Measurements from ENCODE around the gene MYH10.

The MYH10 gene

GRCh38 chr17:8664456-8665126 lies 34.1 kb upstream of the MYH10 start:
- H3K4me1 ChIP-seq (ENCODE audit: control insufficient read depth, insufficient read depth, low read length), result peaks cover 6% of the 10 kb centered on the region
- H3K27ac ChIP-seq (ENCODE audit: extremely low read depth, low read depth, low read length), result no peak overlapping the region
- CTCF ChIA-PET, result interaction anchor here (0.6 to 1.3 kb wide), 3 partner anchors 12 to 121 kb away, joined by 3 read pairs; no protein-coding TSS in a partner anchor
- H3K36me3 ChIP-seq (ENCODE audit: control insufficient read depth in 2 of 2, insufficient read depth in 1 of 2, low read length in 2 of 2), result no peaks in the 10 kb centered on the region
- POLR2A ChIA-PET, result no interaction called here
- no peaks in the 10 kb centered on the region for H3K9me3 ChIP-seq (ENCODE audit: control insufficient read depth, insufficient read depth, low read depth, low read length)
- no peak overlapping the region for H3K4me3 ChIP-seq (ENCODE audit: low read depth, low read length)
- TF ChIP-seq ZNF624 (tag by site-specific recombination; IDR thresholded peaks at IDR 0.05), result no peak
- no peak for TF ChIP-seq AEBP2 (tag by site-specific recombination; IDR thresholded peaks at IDR 0.05; ENCODE audit: borderline replicate concordance)
- TF ChIP-seq ZNF521 (tag by site-specific recombination; IDR thresholded peaks at IDR 0.05), result no peak
- TF ChIP-seq ZFP3 (tag by site-specific recombination; IDR thresholded peaks at IDR 0.05; ENCODE audit: low read depth), result no peak
- TF ChIP-seq ZNF324 (tag by site-specific recombination; IDR thresholded peaks at IDR 0.05), result no peak
- TF ChIP-seq KLF10 (tag by site-specific recombination; IDR thresholded peaks at IDR 0.05), result no peak
- no peak for TF ChIP-seq ZNF311 (tag by site-specific recombination; IDR thresholded peaks at IDR 0.05; ENCODE audit: borderline replicate concordance)

GRCh38 chr17:8662973-8663372 lies 32.4 kb upstream of the MYH10 start:
- POLR2A ChIA-PET, result no interaction called here
- H3K36me3 ChIP-seq (ENCODE audit: control insufficient read depth in 2 of 2, insufficient read depth in 1 of 2, low read length in 2 of 2), result no peaks in the 10 kb centered on the region
- H3K4me3 ChIP-seq (ENCODE audit: low read depth, low read length), result no peak overlapping the region
- no peaks in the 10 kb centered on the region for H3K4me1 ChIP-seq (ENCODE audit: control insufficient read depth, insufficient read depth, low read length)
- no peak overlapping the region for H3K27ac ChIP-seq (ENCODE audit: extremely low read depth, low read depth, low read length)
- TF ChIP-seq ZFHX2 (tag by site-specific recombination; conservative IDR thresholded peaks at IDR 0.05) (no peak), SP3 (tag by site-specific recombination; IDR thresholded peaks at IDR 0.05) (no peak), ZNF24 (tag by site-specific recombination; IDR thresholded peaks at IDR 0.05) (no peak), ZBTB49 (tag by site-specific recombination; IDR thresholded peaks at IDR 0.05; ENCODE audit: low read depth) (no peak), ZNF530 (tag by site-specific recombination; IDR thresholded peaks at IDR 0.05; ENCODE audit: low read depth) (no peak), ZBTB11 (tag by site-specific recombination; conservative IDR thresholded peaks at IDR 0.05; ENCODE audit: low read depth) (no peak)
- H3K9me3 ChIP-seq (ENCODE audit: control insufficient read depth, insufficient read depth, low read depth, low read length), result no peaks in the 10 kb centered on the region
- CTCF ChIA-PET, result interaction anchor here (0.6 to 1.0 kb wide), 3 partner anchors 12 to 279 kb away, joined by 3 read pairs; no protein-coding TSS in a partner anchor
